COLO668 (cell line): ENCODE results near the gene TSN.
"Not testable (repeated sequence)": the region's sequence is repeated elsewhere in the genome, so short reads cannot be mapped to it uniquely, and the experiment has no call there.

Source experiments
- DNase-seq: peaks from one replicate; lab custom pipeline; 2025; ENCODE audit not compliant: unreplicated experiment; lab: John Stamatoyannopoulos, UW

Gene TSN

GRCh38 chr2:121755237-121756111 is at the start of gene TSN:
TSN (plus strand) TSS chr2:121755651; CDS start chr2:121755780, 129 bp downstream.
- peak; percentile 99 for DNase-seq

- DNase-seq: no peak
Measured at GRCh38 chr2:121705958-121706357, 49.5 kb upstream of the TSN start.

- DNase-seq: peak; percentile 48
Measured at GRCh38 chr2:121707344-121707919, 48.0 kb upstream of the TSN start.

GRCh38 chr2:121707920-121708361 is 47.5 kb upstream of the TSN start:
- peak; percentile 49 for DNase-seq

- DNase-seq: no peak
Measured at GRCh38 chr2:121709776-121710469, 45.5 kb upstream of the TSN start.

- DNase-seq: no peak
Measured at GRCh38 chr2:121710470-121711170, 44.8 kb upstream of the TSN start.

GRCh38 chr2:121711481-121711880 is 44.0 kb upstream of the TSN start:
- DNase-seq: not testable (repeated sequence)

- no peak for DNase-seq
Measured at GRCh38 chr2:121716126-121716525, 39.3 kb upstream of the TSN start.

GRCh38 chr2:121717529-121717928 is 37.9 kb upstream of the TSN start:
- DNase-seq: no peak

GRCh38 chr2:121721926-121722325 is 33.5 kb upstream of the TSN start:
- no peak for DNase-seq

GRCh38 chr2:121722479-121722878 is 33.0 kb upstream of the TSN start:
- DNase-seq: no peak

GRCh38 chr2:121723316-121723715 is 32.1 kb upstream of the TSN start:
- DNase-seq: no peak

GRCh38 chr2:121727332-121727731 is 28.1 kb upstream of the TSN start:
- no peak for DNase-seq

- no peak for DNase-seq
Measured at GRCh38 chr2:121727950-121728349, 27.5 kb upstream of the TSN start.

- DNase-seq: no peak
Measured at GRCh38 chr2:121731366-121731765, 24.1 kb upstream of the TSN start.

- DNase-seq: not testable (repeated sequence)
Measured at GRCh38 chr2:121734544-121734943, 20.9 kb upstream of the TSN start.

- no peak for DNase-seq
Measured at GRCh38 chr2:121735518-121736074, 19.9 kb upstream of the TSN start.

- DNase-seq: no peak
Measured at GRCh38 chr2:121736140-121736461, 19.4 kb upstream of the TSN start.

GRCh38 chr2:121736462-121737336 is 18.8 kb upstream of the TSN start, which contains the start of gene NIFK:
NIFK (minus strand) TSS chr2:121736875; CDS start chr2:121736850, 25 bp downstream.
- DNase-seq: peak; percentile 99

- DNase-seq: no peak
Measured at GRCh38 chr2:121740973-121741372, 14.5 kb upstream of the TSN start.
